GM20431 (cell line): ENCODE measurements around the gene ADAM19.

Experiments used
- in situ Hi-C: fragments of 300-500 bp; cut with MseI, MboI; formaldehyde crosslinking; loops from one replicate; pipeline ENCODE4 v1.15.0; 2020; ENCODE audit warnings: low sequenced_read_pairs; ENCODE audit not compliant: unreplicated experiment

ADAM19 gene

GRCh38 chr5:157471709-157472108, 103.9 kb downstream of the ADAM19 start:
- in situ Hi-C loops, result no loop called here

- in situ Hi-C loops, result no loop called here
These were observed 104.9 kb downstream of the ADAM19 start for GRCh38 chr5:157470631-157471030.

DNA sequence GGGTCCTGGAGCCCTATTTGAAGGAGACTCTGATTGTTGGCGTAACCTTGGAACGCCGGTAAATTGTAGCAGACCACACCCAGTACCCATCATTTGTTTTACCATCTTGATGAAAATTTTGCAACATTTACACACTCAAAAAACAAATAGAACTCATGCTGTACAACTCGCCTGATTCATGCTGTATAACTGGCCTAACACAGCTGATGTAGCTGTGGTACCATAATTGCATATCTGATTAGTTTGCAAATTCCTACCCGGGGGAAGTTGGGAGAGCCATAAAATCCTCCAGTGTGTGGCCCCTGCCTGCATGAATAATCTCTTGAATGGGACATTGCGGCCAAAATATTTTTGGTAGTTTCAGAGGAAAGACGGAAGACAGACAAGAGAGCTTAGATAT, 105.9 kb downstream of the ADAM19 start:
- in situ Hi-C loops, result no loop called here

- in situ Hi-C loops, result no loop called here
These were observed 106.5 kb downstream of the ADAM19 start for GRCh38 chr5:157469073-157469472.

DNA sequence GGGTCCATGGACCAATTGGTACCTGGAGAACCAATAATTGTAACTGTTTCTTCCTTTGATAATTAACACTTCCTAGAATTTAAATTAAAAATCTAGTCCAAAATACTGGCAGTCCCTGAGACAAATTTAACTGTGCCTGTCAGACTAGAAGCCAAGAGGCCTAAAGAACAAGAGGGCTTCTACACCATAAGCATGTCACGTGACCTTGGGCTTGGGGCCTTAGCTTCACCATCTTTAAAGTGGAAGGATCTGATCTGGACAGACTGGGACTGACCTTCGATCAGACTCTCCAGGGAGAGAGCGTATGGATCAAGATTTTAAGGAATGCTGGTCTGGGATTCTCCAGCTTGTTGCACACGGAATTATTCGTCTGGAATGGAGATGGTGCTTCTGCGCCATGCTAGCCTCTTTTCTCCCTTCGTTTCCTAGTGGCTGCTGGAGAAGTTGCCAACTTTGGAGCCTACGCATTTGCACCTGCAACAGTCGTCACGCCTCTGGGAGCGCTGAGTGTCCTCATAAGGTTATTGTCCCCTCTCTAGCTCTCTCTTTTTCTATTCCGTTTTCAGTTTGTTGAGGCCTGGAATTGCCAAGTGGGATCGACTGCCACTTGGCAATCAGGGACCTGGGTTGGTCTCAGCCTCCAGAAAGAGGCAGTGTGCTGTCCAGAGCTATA, 107.1 kb downstream of the ADAM19 start:
- in situ Hi-C loops, result no loop called here

GRCh38 chr5:157464519-157465171, 110.9 kb downstream of the ADAM19 start:
- in situ Hi-C loops, result no loop called here

GRCh38 chr5:157463621-157464518, 111.7 kb downstream of the ADAM19 start:
- in situ Hi-C loops, result no loop called here

DNA sequence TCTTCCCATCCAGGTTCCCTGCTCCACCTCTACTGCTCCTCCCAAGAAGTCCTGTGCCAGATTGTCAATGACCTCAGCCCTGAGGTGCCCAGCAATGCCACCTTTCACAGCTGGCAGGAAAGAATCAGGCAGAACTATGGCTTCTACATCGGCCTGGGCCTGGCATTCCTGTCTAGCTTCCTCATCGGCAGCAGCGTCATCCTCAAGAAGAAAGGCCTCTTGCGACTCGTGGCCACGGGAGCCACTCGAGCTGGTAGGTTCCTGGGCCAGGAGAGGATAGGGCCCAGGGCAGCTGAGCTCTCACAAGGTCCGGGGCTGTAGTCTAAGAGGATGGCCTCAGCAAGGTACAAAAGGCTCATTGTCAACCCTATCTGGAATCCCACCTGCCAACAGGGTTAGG, 112.5 kb downstream of the ADAM19 start:
- in situ Hi-C loops, result no loop called here

GRCh38 chr5:157460921-157461792, 114.4 kb downstream of the ADAM19 start:
- in situ Hi-C loops, result no loop called here

DNA sequence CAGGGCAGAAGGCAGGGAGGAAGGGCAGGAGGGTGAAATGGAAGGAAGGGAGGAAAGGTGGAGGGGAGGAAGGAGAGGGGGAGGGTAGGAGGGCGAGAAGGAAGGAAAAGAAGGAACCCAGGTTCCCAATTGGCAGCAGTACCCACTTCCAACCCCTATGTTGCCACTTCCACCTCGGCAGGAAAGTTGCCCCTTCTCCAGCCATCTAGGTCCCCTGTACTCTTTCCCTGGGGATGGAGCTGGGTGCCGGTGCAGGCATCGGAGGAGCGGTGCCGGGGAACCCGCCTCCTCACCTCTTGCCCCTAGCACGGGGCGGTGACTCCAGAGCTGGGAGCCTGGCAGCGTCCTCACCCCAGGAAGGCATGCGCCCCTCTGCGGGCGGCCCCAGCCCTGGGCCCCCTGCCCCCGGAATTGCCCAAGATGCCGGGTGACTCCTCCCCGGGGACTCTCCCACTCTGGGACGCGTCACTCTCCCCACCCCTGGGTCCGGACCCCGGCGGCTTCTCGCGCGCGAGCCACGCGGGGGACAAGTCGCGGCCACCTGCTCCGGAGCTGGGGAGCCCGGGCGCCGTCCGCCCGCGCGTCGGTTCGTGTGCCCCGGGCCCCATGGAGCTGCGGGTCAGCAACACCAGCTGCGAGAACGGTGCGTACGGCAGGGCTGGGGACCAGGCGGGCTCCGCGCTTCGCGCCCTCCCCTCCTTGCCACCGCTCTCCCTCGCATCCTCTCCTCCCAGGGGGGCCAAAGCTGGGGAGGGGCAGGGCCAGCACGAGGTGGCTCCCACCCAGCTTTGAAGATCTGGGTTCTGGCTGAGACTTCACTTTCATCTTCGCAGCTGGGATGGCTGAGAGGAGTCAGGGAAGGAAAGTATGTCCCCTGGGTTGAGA, 115.6 kb downstream of the ADAM19 start, which contains the start of gene NIPAL4:
NIPAL4 (plus strand) TSS at position 499 of the 885 bp plus-strand sequence; CDS start at position 607, 108 bp downstream.
- in situ Hi-C loops, result no loop called here

DNA sequence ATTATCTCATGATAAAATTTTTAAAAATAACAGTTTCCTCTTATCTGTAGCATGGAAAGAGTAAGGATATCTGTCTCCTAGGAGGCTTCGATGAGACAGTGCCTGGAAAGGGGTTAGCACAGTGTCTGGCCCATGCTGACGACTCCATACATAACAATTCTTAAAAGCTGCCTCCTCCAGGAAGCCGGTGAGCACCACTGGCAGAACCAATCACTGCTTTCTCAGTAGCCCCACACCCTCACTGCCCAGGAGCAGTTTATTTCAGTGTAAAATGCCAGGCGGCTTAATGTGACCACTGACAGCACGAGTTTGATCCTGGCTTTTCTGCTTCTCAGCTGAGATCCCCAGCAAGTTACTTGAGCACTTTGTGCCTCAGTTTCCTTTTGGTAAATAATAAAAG, 116.7 kb downstream of the ADAM19 start:
- in situ Hi-C loops, result no loop called here

DNA sequence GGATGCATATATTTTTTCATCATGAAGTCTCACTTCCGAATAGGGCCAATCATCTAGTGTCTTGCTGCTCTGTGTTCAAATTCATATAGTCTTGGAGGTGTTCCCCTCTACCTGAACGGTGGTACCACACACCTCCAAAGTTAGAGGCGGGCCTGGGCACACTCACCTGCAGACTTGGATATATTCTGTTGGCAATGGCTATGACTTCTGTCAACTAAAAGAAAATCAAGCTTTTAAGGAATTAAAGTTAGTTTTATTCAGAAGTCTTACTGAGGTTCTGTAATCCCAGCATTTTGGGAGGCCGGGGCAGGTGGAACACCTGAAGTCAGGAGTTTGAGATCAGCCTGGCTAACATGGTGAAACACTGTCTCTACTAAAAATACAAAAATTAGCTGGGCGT, 118.2 kb downstream of the ADAM19 start:
- in situ Hi-C loops, result no loop called here

DNA sequence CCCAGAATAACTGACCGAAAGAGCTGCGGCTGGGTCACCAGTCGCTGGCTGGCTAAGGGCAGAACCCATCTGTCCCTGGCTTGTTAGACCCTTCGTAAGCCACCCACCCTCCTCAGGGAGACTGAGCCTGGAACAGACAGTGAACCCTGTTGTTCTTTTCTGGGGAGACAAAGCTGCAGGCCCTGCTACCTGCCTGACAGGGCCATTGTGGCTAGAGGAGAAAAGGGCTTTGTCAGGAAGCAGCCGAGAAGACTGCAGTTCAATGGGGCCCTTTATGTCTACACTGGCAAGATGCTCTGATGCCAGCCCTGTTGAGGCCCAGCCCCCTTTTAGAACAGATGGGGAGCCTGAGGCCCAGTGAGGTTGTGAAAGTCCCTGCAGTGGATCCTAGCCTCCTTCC, 119.3 kb downstream of the ADAM19 start:
- in situ Hi-C loops, result no loop called here

GRCh38 chr5:157455057-157455456, 120.5 kb downstream of the ADAM19 start:
- in situ Hi-C loops, result no loop called here

DNA sequence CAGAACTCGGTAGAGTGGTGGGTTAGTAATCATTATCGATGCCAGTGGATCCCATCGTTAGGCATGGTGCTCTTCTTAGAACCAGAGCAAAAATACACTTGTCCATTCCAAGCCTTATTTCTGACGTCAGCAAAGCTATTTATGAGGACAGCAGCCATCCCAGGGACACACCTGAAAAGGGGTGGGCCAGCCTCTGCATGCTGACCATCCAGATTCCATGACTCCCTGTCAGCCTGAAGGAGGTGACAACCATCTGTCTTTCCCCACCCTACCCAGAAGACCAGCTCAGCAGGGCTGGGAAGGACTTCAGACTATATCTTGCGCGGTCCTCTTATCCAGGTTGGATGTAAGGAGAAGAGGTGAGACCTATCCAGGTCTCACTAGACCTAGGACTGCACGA, 121.3 kb downstream of the ADAM19 start:
- in situ Hi-C loops, result no loop called here

- in situ Hi-C loops, result no loop called here
These were observed 123.8 kb downstream of the ADAM19 start for GRCh38 chr5:157451806-157452205.

GRCh38 chr5:157450024-157450423, 125.6 kb downstream of the ADAM19 start:
- in situ Hi-C loops, result no loop called here

DNA sequence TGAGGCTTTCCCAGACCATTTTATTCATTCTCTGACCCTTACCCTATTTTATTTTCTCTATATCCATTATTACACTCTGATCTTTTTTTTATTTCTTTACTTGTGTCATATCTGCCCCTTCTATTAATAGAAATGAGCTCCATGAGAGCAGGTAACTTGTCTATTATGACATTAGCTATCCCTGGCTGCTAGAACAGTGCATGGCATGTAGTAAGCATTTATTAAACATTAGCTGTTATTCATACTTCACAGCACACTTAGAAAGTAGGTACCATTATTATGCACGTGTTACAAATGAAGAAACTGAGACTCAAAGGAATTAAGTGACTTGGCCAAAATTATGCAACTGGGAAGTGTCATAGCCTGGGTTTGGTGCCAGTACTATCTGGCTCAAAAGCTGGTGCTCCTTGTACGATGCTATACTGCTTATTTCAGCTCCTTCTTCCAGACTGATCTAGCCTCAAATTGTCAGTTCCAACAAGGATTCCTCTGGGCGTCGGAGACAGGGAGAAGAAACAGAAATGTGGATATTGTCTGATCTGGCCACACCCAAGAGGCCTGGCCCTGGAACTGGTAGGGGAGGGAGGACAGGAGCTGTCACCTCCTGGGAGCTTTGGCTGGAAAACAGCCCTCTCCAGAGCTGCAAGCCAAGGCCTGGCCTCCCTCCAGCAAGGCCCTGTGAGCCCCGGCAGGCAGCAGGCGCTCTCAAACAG, 126.4 kb downstream of the ADAM19 start:
- in situ Hi-C loops, result loop anchor here (25.0 kb wide), 1 partner anchor 263 kb away; no protein-coding TSS in a partner anchor
